Ascending aorta (tissue), 2 donors: ENCODE measurements around the gene IKZF4. TPM values are rescaled to one million over a fixed set of nuclear protein-coding genes. Genes with fewer than 3 reads are reported as not detected.
"Not testable (repeated sequence)": the region's sequence is repeated elsewhere in the genome, so short reads cannot be mapped to it uniquely, and the experiment has no call there.

Source experiments
- DNase-seq, 2 donors: peaks; one replicate each; pipeline ENCODE4 v3.0.0-alpha.2; 2019; ENCODE audit warnings: low spot score in 2 of 2
- H3K27ac ChIP-seq, 2 donors: fragments of 200-600 bp; sonication (generic); one replicate each; pipeline ENCODE4 v1.5.1; 2016 to 2017; ENCODE audit warnings: mild to moderate bottlenecking in 1 of 2
- H3K27me3 ChIP-seq: fragments of 200-600 bp; sonication (generic); one replicate; pipeline ENCODE4 v1.5.1; 2017
- H3K36me3 ChIP-seq, 2 donors: fragments of 200-600 bp; sonication (generic); one replicate each; pipeline ENCODE4 v1.5.1; 2016
- H3K4me1 ChIP-seq, 2 donors: fragments of 200-600 bp; sonication (generic); one replicate each; pipeline ENCODE4 v1.5.1; 2016 to 2017; ENCODE audit warnings: mild to moderate bottlenecking in 1 of 2
- H3K4me3 ChIP-seq, 2 donors: fragments of 200-600 bp; sonication (generic); one replicate each; pipeline ENCODE4 v1.5.1; 2016 to 2017; ENCODE audit warnings: mild to moderate bottlenecking in 1 of 2
- H3K9me3 ChIP-seq, 2 donors: fragments of 200-600 bp; sonication (generic); one replicate each; pipeline ENCODE4 v1.5.1; 2016
- intact Hi-C: fragments of 100-400 bp; cut with DNase I; formaldehyde crosslinking; loops from one replicate; pipeline ENCODE4 v1.15.1; 2023
- total RNA-seq: library from RNA; depleted of rRNA; stranded (reverse); fragments of >200 nt; gene quantifications from one replicate; pipeline ENCODE4 v1.1.0, GENCODE V29; 2016
- TF ChIP-seq, protein P1 (sequence below), 3 experiments: fragments of 200-600 bp in 2 of 3; fragments of 450-650 bp in 1 of 3; sonication (generic) in 2 of 3; IDR thresholded peaks; one replicate each; pipeline ENCODE4 v1.5.1; 2016 to 2019; ENCODE audit warnings: antibody characterized with exemption in 3 of 3, mild to moderate bottlenecking in 1 of 3, moderate library complexity in 1 of 3

Gene IKZF4
- total RNA-seq, 1 donor from 2014 or later = 1.6 TPM

DNA sequence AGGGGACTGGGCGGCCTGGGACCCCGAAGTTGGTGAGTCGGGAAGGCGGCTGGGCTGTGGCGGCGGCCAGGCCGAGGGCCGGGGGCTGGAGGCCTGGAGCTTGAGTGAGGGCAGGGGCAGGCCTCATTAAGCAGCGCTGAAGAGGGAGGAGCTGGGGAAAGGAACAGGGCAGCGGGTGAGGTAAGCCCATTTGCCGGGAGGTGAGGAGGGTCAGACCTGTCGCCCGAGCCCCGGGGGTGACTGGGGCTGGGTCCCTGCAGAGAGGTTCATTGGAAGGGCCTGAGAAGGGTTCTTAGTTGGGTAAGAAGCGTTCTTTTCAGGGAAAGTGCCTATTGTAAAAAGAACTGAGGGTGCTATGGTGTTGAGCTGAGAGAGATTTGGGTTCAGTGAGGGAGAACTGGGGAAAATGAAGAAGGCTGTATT lies 46.5 kb upstream of the IKZF4 start:
- TF ChIP-seq, protein P1, sequence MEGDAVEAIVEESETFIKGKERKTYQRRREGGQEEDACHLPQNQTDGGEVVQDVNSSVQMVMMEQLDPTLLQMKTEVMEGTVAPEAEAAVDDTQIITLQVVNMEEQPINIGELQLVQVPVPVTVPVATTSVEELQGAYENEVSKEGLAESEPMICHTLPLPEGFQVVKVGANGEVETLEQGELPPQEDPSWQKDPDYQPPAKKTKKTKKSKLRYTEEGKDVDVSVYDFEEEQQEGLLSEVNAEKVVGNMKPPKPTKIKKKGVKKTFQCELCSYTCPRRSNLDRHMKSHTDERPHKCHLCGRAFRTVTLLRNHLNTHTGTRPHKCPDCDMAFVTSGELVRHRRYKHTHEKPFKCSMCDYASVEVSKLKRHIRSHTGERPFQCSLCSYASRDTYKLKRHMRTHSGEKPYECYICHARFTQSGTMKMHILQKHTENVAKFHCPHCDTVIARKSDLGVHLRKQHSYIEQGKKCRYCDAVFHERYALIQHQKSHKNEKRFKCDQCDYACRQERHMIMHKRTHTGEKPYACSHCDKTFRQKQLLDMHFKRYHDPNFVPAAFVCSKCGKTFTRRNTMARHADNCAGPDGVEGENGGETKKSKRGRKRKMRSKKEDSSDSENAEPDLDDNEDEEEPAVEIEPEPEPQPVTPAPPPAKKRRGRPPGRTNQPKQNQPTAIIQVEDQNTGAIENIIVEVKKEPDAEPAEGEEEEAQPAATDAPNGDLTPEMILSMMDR (IDR thresholded peaks at IDR 0.05) = no peak
- Histone ChIP-seq H3K9me3 (no peaks in the 10 kb centered on the region), H3K4me3 (peak overlapping the region; percentile 87), H3K36me3 (no peaks in the 10 kb centered on the region), H3K27me3 (no peaks in the 10 kb centered on the region), H3K4me1 (peaks cover 3 to 18% of the 10 kb centered on the region in 2 donors), H3K27ac (peak overlapping the region; percentile 89 to 95)
- DNase-seq = no peak
- intact Hi-C loops = loop anchor here (2.0 kb wide), 1 partner anchor 68 kb away; no protein-coding TSS in a partner anchor

DNA sequence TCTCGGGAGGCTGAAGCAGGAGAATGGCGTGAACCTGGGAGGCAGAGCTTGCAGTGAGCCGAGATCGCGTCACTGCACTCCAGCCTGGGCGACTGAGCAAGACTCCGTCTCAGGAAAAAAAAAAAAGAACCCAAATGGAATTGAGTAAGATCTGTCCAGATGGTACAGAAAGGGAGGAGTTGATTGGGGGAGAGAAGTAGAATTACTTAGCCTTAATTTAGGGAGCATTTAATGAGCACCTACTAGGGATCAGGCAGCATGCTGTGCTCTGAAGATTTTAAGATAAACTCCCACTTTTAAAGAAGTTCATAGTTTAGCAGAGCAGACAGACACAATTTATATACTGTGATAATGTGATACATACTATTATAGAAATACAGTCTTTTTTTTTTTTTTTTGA lies 42.5 kb upstream of the IKZF4 start:
- Histone ChIP-seq H3K36me3 (peaks cover 8 to 12% of the 10 kb centered on the region in 2 donors), H3K4me3 (no peak overlapping the region), H3K27me3 (no peaks in the 10 kb centered on the region), H3K27ac (no peak overlapping the region), H3K4me1 (peaks cover 3 to 14% of the 10 kb centered on the region in 2 donors), H3K9me3 (no peaks in the 10 kb centered on the region)
- intact Hi-C loops = no loop called here
- no peak for DNase-seq
- TF ChIP-seq, protein P1 (IDR thresholded peaks at IDR 0.05) = no peak

DNA sequence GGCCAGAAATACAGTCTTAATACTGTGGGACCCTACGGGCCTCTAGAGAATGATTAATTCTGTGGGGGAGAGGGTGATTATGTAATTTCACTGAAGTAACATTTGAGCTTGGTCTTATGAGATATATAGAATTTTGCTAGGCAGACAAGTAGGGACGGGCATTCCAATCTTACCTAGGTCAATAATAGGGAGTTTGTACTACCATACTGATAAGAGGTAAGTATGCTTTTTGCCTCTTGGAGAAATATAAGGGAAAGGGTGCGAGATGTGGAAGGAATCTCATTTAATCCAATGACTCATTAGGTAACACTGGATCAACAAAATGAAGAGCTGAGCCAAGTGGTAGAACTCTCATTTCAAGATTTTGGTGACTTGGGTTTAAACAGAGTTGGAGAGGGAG lies 41.8 kb upstream of the IKZF4 start:
- H3K4me1 ChIP-seq = peaks cover 3 to 14% of the 10 kb centered on the region in 2 donors
- H3K36me3 ChIP-seq = peaks cover 13 to 17% of the 10 kb centered on the region in 2 donors
- intact Hi-C loops = no loop called here
- H3K9me3 ChIP-seq = no peaks in the 10 kb centered on the region
- DNase-seq = no peak
- no peaks in the 10 kb centered on the region for H3K27me3 ChIP-seq
- no peak overlapping the region for H3K27ac ChIP-seq
- TF ChIP-seq, protein P1 (IDR thresholded peaks at IDR 0.05) = no peak
- H3K4me3 ChIP-seq = no peak overlapping the region

DNA sequence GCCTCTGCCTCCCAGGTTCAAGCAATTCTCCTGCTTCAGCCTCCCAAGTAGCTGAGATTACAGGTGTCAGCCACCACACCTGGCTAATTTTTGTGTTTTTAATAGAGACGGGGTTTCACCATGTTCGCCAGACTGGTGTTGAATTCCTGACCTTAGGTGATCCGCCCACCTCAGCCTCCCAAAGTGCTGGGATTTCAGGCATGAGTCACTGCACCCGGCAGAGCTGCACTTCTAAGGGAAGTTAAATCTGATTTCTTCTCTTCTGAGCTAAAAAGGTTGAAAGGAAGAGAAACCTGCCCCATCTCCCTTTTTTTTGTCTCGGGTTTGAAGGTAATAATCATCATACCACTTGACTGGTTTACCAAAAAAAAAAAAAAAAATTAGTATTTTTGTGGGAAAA lies 39.0 kb upstream of the IKZF4 start:
- H3K27ac ChIP-seq, H3K9me3 ChIP-seq, H3K4me1 ChIP-seq, intact Hi-C loops, H3K27me3 ChIP-seq, H3K4me3 ChIP-seq, DNase-seq: not testable (repeated sequence)
- peaks cover 33 to 40% of the 10 kb centered on the region in 2 donors for H3K36me3 ChIP-seq

DNA sequence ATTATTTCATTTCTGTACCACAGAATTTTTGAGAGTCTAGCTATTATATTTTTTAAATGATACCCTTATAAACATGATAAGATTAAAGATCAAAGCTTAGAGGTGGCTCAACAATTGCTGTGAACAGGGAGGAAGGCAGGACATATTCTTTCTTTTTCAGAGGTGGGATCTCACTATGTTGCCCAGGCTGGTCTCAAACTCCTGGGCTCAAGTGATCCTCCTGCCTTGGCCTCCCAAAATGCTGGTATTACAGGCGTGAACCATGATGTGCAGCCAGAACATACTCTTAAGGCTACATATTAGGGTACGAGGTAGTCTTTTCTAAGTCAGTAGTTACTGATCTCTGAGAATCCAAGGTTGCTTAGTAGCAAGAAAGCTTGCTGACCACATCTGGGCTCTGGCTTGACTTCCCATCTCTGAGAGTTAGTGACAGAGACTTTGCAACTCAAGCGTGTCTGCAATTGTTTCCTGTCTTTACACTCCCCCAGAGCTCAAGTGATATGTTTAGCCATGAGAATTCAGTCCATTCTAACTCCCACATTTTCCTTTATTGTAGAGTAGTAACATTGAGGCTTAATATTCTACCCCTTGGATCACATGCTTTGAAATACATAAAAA lies 38.4 kb upstream of the IKZF4 start:
- Histone ChIP-seq H3K4me3 (no peak overlapping the region), H3K36me3 (peaks cover 35 to 46% of the 10 kb centered on the region in 2 donors), H3K9me3 (no peaks in the 10 kb centered on the region), H3K4me1 (no peaks in the 10 kb centered on the region), H3K27me3 (no peaks in the 10 kb centered on the region), H3K27ac (no peak overlapping the region)
- TF ChIP-seq, protein P1 (IDR thresholded peaks at IDR 0.05) = no peak
- intact Hi-C loops = no loop called here
- no peak for DNase-seq

DNA sequence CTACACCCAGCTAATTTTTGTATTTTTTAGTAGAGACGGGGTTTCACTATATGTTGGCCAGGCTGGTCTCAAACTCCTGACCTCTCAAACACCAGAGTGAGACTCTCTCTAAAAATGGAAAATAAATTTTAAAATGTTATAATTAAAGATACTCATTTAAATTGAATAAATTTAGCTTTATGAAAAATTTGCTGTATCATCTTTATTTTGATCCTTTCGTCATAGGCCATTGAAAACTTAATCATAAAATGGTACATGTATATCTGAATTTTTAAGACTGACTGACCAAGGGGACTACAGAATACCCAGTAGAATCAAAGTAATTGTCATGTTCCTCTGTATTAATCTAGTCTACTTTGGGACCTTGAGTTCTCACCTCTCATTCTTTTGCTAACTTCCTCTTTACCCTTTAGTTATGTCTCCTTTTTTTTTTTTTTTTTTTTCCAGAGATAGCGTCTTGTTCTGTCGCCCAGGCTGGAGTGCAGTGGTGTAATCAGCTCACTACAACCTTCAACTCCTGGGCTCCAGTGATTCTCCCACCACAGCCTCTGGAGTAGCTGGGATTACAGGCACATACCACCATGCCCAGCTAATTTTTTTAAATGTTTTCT lies 37.5 kb upstream of the IKZF4 start:
- peaks cover 43 to 55% of the 10 kb centered on the region in 2 donors for H3K36me3 ChIP-seq
- intact Hi-C loops = no loop called here
- no peaks in the 10 kb centered on the region for H3K4me1 ChIP-seq

More for the DNA sequence above, 37.5 kb upstream of the IKZF4 start:
- no peak overlapping the region for H3K27ac ChIP-seq
- DNase-seq = no peak
- no peaks in the 10 kb centered on the region for H3K9me3 ChIP-seq
- H3K27me3 ChIP-seq = no peaks in the 10 kb centered on the region
- TF ChIP-seq, protein P1 (IDR thresholded peaks at IDR 0.05) = no peak
- H3K4me3 ChIP-seq = no peak overlapping the region
